Stimulated activated naive CD4-positive, alpha-beta T cell (primary cell): Measurements from ENCODE around the gene PTER.
A peak's percentile ranks its signal among the peaks of the same experiment; 100 is the strongest.

Source experiments
- DNase-seq, 6 experiments: peaks; one replicate each; lab custom pipeline; 2025; lab: John Stamatoyannopoulos, UW

Gene PTER

GRCh38 chr10:16436758-16437539, at the start of gene PTER:
TSS of gene PTER (plus strand) at chr10:16437010. CDS start at chr10:16484385, 47,375 bp downstream.
- DNase-seq: peak; percentile 91 to 96 (median 94)

GRCh38 chr10:16392531-16393069, 44.2 kb upstream of the PTER start:
- DNase-seq: no peak

GRCh38 chr10:16393271-16393858, 43.4 kb upstream of the PTER start:
- no peak for DNase-seq

- no peak for DNase-seq
These were observed 35.4 kb upstream of the PTER start for GRCh38 chr10:16401416-16401815.

- no peak for DNase-seq
These were observed 28.4 kb upstream of the PTER start for GRCh38 chr10:16408379-16408778.

GRCh38 chr10:16417341-16417740, 19.5 kb upstream of the PTER start:
- DNase-seq: no peak

- DNase-seq: no peak
These were observed 13.2 kb upstream of the PTER start for GRCh38 chr10:16423599-16423998.

GRCh38 chr10:16425449-16425848, 11.4 kb upstream of the PTER start:
- DNase-seq: no peak

GRCh38 chr10:16429539-16429938, 7.3 kb upstream of the PTER start:
- DNase-seq: no peak

GRCh38 chr10:16436367-16436757, 448 bp upstream of the PTER start:
- DNase-seq: peak in 2 of 6 experiments; percentile 40 to 42

- peak in 1 of 6 experiments; percentile 19 for DNase-seq
These were observed 707 bp downstream of the PTER start for GRCh38 chr10:16437540-16437894.

- no peak for DNase-seq
These were observed 2.5 kb downstream of the PTER start for GRCh38 chr10:16439295-16439694.

- DNase-seq: no peak
These were observed 3.8 kb downstream of the PTER start for GRCh38 chr10:16440396-16441133.

GRCh38 chr10:16441173-16441840, 4.5 kb downstream of the PTER start:
- no peak for DNase-seq

- DNase-seq: no peak
These were observed 6.1 kb downstream of the PTER start for GRCh38 chr10:16442914-16443313.

GRCh38 chr10:16445770-16446469, 9.1 kb downstream of the PTER start:
- DNase-seq: no peak

- DNase-seq: no peak
These were observed 12.6 kb downstream of the PTER start for GRCh38 chr10:16449454-16449853.

GRCh38 chr10:16458166-16458955, 21.6 kb downstream of the PTER start:
- no peak for DNase-seq

GRCh38 chr10:16459423-16459939, 22.7 kb downstream of the PTER start:
- no peak for DNase-seq

- no peak for DNase-seq
These were observed 29.2 kb downstream of the PTER start for GRCh38 chr10:16466001-16466400.
